ENCODE measurements around the gene NELFE.
"Not testable (repeated sequence)": the region's sequence is repeated elsewhere in the genome, so short reads cannot be mapped to it uniquely, and the experiment has no call there.

The NELFE gene

DNA sequence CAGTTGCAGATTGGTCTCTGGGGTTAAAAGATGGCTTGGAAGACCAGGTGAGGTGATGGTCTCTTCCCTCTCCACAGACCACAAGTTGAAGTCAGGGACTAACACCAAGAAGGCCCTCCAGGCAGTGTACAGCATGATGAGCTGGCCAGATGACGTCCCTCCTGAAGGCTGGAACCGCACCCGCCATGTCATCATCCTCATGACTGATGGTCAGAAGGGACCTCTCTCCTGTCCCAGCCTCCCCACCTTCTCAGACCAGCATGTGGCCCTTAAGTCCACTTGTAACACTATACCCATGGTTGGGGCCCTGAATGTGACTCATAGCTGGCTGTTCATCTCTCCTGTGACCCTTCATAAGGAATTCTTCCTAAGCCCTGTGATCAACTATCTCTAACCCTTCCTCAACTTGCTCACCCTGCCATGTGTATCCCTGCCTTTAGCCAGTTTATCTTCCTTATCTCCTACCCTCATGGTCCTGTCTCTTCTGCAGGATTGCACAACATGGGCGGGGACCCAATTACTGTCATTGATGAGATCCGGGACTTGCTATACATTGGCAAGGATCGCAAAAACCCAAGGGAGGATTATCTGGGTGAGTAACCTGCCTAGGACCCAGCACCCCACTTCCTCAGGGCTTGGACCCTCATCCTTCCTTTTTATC, 9.9 kb downstream of the NELFE start:
- no peak for DNase-seq

DNA sequence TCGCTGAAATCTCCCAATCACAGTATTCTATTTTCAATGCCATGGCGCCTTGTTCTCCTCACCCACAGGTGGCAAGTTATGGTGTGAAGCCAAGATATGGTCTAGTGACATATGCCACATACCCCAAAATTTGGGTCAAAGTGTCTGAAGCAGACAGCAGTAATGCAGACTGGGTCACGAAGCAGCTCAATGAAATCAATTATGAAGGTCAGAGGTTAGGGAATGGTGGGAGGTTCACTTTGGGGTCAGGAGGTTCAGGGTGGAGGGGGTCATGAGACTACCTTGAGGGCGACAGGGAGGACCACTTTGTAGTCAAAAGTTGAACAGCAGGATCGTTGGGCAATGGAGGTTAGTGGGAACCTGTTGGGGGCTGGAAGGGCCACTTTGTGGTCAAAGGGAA, 10.5 kb downstream of the NELFE start:
- no peak for DNase-seq

DNA sequence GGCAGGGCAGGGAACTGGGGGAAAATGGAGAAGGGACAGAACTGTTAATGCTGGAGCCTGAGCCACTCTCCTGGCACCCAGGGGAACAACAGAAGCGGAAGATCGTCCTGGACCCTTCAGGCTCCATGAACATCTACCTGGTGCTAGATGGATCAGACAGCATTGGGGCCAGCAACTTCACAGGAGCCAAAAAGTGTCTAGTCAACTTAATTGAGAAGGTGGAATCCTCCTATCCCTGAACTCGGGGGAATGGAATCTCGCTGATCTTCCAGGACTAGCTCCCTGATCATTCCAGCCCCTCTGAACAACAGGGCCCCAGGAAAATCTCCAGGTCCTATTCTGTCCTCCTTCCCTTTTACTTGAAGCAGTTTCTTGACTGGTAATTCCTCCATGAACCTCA, 10.9 kb downstream of the NELFE start:
- DNase-seq = no peak

DNA sequence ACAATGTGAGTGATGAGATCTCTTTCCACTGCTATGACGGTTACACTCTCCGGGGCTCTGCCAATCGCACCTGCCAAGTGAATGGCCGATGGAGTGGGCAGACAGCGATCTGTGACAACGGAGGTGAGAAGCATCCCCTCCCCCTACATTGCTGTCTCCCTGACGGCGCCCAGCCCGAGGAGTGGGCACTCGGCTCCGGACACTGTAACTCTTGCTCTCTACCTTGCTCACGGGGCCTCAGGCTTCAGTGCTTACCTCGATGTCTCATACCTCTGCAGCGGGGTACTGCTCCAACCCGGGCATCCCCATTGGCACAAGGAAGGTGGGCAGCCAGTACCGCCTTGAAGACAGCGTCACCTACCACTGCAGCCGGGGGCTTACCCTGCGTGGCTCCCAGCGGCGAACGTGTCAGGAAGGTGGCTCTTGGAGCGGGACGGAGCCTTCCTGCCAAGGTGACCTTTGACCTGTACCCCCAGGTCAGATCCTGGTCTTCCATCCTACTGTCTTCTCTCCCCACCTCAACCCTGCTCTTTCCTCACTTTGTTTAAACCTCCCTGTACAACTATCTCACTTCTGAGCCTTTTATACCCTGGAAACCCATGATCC, 11.6 kb downstream of the NELFE start:
- DNase-seq = no peak

DNA sequence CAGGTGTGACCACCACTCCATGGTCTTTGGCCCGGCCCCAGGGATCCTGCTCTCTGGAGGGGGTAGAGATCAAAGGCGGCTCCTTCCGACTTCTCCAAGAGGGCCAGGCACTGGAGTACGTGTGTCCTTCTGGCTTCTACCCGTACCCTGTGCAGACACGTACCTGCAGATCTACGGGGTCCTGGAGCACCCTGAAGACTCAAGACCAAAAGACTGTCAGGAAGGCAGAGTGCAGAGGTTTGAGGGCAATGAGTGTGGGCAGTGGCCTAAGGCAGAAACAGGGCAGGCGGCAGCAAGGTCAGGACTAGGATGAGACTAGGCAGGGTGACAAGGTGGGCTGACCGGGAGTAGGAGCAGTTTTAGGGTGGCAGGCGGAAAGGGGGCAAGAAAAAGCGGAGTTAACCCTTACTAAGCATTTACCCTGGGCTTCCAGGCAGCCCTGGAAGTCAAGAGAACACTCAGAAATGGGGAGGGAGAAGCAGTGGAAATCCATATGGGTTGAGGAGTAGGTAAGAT, 12.3 kb downstream of the NELFE start:
- DNase-seq = no peak

DNA sequence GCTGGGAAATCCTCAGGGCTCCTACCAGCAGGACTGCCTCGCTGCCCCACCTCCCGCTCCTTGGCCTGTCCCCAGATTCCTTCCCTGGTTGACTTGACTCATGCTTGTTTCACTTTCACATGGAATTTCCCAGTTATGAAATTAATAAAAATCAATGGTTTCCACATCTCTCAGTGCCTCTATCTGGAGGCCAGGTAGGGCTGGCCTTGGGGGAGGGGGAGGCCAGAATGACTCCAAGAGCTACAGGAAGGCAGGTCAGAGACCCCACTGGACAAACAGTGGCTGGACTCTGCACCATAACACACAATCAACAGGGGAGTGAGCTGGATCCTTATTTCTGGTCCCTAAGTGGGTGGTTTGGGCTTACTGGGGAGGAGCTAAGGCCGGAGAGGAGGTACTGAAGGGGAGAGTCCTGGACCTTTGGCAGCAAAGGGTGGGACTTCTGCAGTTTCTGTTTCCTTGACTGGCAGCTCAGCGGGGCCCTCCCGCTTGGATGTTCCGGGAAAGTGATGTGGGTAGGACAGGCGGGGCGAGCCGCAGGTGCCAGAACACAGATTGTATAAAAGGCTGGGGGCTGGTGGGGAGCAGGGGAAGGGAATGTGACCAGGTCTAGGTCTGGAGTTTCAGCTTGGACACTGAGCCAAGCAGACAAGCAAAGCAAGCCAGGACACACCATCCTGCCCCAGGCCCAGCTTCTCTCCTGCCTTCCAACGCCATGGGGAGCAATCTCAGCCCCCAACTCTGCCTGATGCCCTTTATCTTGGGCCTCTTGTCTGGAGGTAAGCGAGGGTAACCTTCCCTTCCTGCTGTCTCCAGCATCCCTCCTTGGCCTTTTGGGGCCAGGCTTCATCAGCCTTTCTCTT, 13.0 kb downstream of the NELFE start, which contains the start of gene CFB:
CFB (plus strand) TSS at position 589 of the 863 bp plus-strand sequence; CDS start at position 716, 127 bp downstream.
- DNase-seq = no peak

DNA sequence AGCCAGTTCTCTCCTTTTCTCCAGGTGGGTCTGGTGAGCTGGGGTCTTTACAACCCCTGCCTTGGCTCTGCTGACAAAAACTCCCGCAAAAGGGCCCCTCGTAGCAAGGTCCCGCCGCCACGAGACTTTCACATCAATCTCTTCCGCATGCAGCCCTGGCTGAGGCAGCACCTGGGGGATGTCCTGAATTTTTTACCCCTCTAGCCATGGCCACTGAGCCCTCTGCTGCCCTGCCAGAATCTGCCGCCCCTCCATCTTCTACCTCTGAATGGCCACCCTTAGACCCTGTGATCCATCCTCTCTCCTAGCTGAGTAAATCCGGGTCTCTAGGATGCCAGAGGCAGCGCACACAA, 13.6 kb downstream of the NELFE start:
- DNase-seq = no peak

DNA sequence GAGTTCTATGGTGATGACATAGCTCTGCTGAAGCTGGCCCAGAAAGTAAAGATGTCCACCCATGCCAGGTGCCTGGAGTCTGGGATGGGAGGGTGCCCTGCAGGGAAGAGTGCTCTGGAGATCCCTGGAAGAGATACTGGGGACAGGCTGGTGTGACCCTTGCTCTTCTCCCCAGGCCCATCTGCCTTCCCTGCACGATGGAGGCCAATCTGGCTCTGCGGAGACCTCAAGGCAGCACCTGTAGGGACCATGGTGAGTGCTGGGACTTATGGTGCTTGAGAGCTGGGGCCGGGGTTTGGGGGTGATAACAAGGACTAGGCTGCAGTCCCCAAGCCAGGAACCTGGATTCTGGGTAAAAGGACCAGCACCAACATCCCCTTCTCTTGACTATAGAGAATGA, 15.0 kb downstream of the NELFE start:
- DNase-seq = no peak

DNA sequence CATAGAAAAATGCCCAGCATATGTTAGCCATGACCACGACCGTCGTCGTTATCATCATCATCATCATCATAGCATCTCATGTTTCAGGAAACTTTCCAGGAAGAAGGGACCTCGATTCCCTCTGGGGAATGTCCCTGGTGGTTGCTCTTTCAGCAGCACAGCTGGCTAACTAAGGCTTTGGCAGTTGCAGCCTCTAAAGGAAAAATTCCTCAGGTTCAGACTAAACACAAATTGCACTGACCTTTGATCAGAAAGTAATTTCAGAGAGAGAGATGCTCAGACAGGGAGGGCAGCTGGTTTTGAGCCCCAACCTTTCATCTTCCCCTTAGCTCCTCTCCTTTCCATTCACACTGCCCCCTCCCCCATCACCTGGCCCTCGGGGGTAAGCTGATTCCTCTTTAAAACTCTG, 18.5 kb downstream of the NELFE start:
- DNase-seq = no peak

DNA sequence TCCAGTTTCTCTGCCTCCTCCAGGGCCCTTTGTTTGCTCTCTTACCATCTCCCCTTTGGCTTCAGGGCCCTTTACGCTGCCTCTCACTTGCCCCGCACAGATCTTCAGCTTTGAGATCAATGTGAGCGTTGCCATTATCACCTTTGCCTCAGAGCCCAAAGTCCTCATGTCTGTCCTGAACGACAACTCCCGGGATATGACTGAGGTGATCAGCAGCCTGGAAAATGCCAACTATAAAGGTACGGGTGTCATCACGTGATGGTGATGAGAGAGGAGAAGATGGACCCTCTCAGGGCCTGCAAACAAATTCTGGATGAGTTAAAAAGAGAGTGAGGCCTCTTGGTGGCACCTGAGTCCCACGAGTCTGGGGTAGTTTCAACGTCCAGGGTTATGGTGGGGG, 22.9 kb downstream of the NELFE start:
- DNase-seq = no peak

DNA sequence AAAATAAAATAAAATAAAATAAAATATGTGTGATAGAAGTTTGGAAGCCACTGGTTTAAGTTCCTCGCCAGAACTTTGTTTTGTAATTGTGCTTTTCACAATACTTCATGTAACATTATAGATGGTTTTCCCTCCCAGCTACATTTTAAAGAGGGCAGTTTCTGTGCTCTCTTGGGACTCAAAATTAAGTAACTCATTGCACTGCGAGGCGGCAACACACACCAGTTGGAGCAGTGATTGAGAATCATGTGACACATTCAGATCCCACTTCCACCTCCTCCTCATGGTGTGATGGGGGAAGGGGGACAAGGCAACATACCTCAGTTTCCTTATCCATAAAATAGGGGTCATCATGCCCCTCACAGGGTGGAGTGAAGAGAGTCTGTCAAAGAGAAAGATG, 23.8 kb downstream of the NELFE start:
- no peak for DNase-seq

DNA sequence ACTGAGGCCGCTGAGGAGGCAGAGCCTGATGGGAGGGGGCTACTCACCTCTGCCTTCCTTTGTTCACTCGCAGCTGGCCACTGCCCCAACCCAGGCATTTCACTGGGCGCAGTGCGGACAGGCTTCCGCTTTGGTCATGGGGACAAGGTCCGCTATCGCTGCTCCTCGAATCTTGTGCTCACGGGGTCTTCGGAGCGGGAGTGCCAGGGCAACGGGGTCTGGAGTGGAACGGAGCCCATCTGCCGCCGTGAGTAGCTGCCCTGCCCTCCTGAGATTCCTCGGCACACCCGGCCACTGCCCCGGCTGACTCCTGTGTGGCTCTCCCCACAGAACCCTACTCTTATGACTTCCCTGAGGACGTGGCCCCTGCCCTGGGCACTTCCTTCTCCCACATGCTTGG, 25.2 kb downstream of the NELFE start:
- no peak for DNase-seq

DNA sequence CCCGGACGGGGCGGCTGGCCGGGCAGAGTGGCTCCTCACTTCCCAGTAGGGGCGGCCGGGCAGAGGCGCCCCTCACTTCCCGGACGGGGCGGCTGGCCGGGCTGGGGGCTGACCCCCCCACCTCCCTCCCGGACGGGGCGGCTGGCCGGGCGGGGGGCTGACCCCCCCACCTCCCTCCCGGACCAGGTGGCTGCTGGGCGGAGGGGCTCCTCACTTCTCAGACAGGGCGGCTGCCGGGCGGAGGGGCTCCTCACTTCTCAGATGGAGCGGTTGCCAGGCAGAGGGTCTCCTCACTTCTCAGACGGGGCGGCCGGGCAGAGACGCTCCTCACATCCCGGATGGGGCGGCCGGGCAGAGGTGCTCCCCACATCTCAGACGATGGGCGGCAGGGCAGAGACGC, 26.6 kb downstream of the NELFE start:
- DNase-seq = not testable (repeated sequence)

DNA sequence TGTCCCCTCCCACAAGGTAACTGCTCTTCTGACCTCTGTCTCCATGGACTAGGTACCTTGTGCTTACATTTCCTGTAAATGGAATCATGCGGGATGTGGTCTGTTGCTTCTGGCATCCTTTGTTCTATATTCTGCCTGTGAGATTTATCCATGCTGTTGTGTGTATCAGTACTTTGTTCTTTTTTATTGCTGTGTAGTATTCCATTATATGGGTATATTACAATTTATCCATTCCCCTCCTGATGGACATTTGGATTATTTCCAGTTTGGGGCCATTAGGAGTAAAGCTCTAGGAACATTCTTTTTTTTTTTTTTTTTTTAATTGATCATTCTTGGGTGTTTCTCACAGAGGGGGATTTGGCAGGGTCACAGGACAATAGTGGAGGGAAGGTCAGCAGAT, 27.8 kb downstream of the NELFE start:
- no peak for DNase-seq

DNA sequence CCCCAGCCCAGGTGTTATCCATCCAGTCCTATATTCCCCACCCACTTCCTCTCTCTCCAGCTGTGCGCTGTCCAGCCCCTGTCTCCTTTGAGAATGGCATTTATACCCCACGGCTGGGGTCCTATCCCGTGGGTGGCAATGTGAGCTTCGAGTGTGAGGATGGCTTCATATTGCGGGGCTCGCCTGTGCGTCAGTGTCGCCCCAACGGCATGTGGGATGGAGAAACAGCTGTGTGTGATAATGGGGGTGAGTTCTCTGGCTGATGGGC, 30.2 kb downstream of the NELFE start:
- no peak for DNase-seq

DNA sequence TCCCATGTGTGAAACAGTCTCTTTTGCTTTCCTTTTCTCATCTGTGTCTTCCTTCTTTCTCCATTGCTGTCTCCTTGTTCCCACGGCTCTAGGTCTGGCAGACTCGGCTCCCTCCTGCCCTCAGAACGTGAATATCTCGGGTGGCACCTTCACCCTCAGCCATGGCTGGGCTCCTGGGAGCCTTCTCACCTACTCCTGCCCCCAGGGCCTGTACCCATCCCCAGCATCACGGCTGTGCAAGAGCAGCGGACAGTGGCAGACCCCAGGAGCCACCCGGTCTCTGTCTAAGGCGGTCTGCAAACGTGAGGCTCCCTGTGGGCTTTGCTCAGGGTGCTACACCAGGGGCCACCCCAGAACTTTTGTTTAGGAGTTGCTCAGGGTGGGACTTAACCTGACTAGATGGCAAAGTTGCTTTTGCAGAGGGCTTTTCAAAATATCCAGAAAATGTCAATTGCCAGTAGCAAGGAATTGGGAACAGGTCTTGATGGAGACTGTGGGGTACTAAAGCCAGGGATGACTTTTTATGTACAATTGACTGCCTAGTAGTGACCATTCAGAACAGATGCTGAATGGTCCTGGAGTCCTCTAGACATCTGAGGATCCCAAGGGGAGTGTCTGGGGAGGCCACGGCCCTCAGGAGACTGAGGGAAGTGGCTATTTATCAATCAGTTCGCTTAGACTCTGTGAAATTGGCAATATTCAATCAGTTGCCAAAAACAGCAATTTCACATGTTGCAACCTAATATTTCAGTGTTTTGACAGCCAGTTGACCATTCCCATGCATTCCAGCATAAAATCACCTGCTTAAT, 30.7 kb downstream of the NELFE start:
- DNase-seq = no peak

DNA sequence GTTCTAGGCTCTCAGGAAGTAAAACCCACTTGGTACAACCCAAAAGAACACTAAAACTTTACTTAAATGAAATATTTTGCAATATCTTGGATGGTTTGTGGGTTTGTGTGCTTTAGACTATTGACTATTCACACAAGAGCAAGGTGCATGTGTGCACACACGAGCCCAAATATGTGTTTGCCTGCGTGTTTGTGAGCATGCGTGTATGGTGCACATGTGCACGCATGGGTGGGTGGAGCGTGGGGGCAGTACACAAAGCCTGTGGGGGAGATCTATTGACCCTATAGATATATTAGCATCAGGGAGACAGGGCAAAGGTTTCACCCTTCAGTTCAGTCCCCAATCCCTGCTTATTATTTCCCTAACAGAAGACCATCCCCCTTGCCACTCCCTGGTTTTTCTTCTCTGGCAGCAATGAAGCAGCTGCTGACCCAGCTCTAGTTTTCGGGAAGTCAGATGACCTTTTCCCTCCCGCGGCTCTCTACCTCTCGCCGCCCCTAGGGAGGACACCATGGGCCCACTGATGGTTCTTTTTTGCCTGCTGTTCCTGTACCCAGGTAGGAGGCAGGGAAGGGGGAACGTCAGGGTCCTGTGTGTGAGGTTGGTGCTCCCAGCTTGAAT, 31.4 kb downstream of the NELFE start, which contains the start of gene C2:
C2 (plus strand) TSS at position 476 of the 621 bp plus-strand sequence; CDS start at position 512, 36 bp downstream.
- DNase-seq = no peak

DNA sequence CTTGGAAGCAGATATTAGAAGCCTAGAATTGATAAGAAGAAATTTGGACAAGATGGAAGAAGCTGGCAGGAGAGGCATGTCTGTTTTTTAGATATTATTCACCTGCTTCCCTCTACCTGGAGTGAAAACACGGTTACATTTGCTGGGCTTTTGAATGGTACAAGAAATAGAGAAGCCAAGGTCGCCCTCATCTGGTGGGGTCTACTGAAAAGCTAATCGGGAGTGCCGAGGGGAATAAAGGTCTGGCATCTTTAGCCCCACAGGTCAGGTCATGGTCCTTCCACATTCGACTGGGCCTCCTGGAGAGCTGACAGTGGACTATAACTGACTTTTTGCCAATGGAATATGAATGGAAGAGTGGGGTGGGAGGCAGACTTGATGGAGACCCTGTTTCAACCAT, 35.8 kb downstream of the NELFE start:
- DNase-seq = no peak

DNA sequence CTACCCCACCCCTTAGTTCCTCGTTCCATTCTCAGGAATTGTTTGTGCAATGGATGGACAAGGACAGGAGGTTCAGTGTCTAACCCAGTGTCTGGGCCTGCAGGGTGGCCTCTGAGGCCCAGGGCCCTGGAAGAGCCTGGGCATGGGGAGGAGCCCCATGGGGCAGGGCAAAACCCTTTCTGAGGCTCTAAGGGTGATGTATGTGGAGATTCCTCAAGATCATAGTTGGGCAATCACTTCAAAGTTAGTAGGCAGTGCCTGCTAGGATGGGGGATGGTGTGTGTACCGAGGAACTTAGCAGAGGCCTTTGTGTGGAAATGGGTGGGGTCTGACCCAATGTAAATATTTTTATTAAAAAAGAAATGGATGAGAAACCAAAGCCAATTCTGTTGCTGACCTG, 38.0 kb downstream of the NELFE start:
- no peak for DNase-seq

DNA sequence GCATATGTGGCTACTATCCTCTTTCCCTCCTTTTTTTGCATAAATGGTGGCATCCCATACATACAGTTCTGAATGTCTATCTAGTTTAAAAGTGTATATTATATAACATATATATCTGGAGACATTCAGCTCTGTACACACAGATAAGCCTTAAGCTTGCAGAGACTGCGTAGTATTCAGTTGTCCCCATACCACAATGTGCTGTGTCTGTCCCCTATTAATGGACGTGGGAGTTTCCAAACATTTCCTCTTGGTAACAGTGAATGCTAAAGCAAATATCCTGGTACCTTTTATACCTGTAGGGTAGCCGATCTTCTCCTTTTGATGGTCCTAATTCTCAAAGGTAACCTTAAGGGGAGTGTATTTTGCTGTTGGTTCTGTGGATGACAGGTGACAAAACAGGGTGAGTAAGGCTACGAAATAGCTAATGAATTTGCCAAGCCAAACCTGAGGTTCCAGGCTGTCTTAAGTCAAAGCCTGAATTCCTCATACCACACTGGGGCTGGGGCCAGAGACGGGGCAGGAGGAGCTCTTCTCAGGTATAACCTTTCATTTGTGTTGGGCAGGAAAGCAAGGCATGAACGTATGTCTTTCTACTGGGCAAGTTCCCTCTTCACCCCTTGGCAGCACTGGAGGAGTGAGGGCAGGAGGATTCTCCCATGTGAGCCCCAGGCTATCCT, 39.0 kb downstream of the NELFE start:
- DNase-seq = no peak

DNA sequence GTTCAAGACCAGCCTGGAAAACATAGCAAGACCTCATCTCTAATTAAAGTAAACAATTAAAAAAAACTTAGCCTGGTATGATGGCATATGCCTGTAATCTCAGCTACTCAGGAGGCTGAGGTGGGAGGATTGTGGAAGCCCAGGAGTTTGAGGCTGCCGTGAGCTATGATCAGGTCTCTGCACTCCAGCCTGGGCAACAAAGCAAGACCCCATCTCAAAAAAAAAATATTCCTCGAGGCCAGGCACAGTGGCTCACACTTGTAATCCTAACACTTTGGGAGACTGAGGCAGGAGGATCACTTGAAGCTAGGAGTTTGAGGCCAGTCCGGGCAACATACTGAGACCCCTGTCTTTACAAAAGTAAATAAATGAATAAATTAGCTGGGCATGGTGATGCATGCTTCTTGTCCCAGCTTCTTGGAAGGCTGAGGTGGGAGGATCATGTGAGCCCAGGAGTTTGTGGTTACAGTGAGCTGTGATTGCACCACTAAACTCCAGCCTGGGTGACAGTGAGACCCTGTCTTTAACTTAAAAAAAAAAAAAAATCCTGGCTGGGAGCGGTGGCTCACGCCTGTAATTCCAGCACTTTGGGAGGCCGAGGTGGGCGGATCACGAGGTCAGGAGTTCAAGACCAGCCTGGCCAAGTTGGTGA, 40.6 kb downstream of the NELFE start:
- DNase-seq = no peak

DNA sequence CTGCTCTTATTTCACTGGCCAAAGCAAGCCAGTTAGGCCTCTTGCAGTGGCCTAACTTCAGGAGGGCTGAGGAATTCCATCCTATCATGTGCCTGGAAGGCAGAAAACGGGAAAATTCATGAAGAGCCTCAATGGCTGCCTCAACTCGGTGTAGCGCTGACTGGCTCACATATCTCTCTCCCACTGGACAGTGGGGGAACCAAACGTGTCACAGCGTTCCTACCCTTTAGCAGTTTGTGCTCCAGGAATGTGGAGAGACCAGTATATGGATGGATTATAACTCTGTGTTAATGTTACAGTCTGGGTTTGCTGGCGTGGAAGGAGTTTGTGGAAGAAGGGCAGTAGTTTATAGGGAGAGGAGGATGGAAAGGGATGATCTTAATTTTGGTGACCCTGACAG, 43.0 kb downstream of the NELFE start:
- DNase-seq = no peak

Measured in activated CD8-positive, alpha-beta memory T cell treated with anti-CD3 and anti-CD28 coated beads, Interleukin-2, amount 50 U/mL, for 48 hours (primary cell).